Mesothelial cell of epicardium (in vitro differentiated cells): ENCODE results near the gene PRDX5. TPM values are rescaled to one million over a fixed set of nuclear protein-coding genes. Genes with fewer than 3 reads are reported as not detected.
A peak's percentile ranks its signal among the peaks of the same experiment; 100 is the strongest.

ENCODE experiments used
- DNase-seq, 2 experiments: peaks; one replicate each; pipeline ENCODE4 v3.0.0; 2021; ENCODE audit warnings: low spot score in 2 of 2; ENCODE audit not compliant: unreplicated experiment in 2 of 2
- H3K27ac Mint-ChIP-seq: 2 replicates; pipeline ENCODE4 v1.8.0; 2021; ENCODE audit warnings: mixed read lengths
- H3K27me3 Mint-ChIP-seq: 2 replicates; pipeline ENCODE4 v1.8.0; 2021; ENCODE audit warnings: low read depth, mixed read lengths
- H3K36me3 Mint-ChIP-seq: 2 replicates; pipeline ENCODE4 v1.8.0; 2021; ENCODE audit warnings: mixed read lengths
- H3K4me1 Mint-ChIP-seq: 2 replicates; pipeline ENCODE4 v1.8.0; 2021; ENCODE audit warnings: mixed read lengths
- H3K4me3 Mint-ChIP-seq: 2 replicates; pipeline ENCODE4 v1.8.0; 2021; ENCODE audit warnings: mild to moderate bottlenecking, moderate library complexity, mixed read lengths
- H3K9me3 Mint-ChIP-seq: 2 replicates; pipeline ENCODE4 v1.8.0; 2021; ENCODE audit warnings: mixed read lengths
- total RNA-seq: library from RNA; stranded (reverse); gene quantifications from 3 replicates; pipeline ENCODE4 v1.2.1, GENCODE V29; 2021
- TF ChIP-seq, protein P1 (sequence below): fragments of 200-600 bp; sonication (generic); IDR thresholded peaks from one replicate; pipeline ENCODE4 v1.5.0; 2021; ENCODE audit warnings: antibody characterized with exemption; ENCODE audit not compliant: unreplicated experiment

Gene PRDX5
- total RNA-seq, 1 donor from 2014 or later: 139 TPM

GRCh38 chr11:64337538-64338249 is 19.8 kb downstream of the PRDX5 start:
- H3K27me3 Mint-ChIP-seq: peaks cover 3% of the 10 kb centered on the region
- H3K27ac Mint-ChIP-seq: peak overlapping the region; percentile 68
- no peaks in the 10 kb centered on the region for H3K36me3 Mint-ChIP-seq
- TF ChIP-seq, protein P1, sequence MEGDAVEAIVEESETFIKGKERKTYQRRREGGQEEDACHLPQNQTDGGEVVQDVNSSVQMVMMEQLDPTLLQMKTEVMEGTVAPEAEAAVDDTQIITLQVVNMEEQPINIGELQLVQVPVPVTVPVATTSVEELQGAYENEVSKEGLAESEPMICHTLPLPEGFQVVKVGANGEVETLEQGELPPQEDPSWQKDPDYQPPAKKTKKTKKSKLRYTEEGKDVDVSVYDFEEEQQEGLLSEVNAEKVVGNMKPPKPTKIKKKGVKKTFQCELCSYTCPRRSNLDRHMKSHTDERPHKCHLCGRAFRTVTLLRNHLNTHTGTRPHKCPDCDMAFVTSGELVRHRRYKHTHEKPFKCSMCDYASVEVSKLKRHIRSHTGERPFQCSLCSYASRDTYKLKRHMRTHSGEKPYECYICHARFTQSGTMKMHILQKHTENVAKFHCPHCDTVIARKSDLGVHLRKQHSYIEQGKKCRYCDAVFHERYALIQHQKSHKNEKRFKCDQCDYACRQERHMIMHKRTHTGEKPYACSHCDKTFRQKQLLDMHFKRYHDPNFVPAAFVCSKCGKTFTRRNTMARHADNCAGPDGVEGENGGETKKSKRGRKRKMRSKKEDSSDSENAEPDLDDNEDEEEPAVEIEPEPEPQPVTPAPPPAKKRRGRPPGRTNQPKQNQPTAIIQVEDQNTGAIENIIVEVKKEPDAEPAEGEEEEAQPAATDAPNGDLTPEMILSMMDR: no peak
- no peak overlapping the region for H3K4me3 Mint-ChIP-seq
- peaks cover 18% of the 10 kb centered on the region for H3K4me1 Mint-ChIP-seq
- DNase-seq: no peak
- H3K9me3 Mint-ChIP-seq: no peaks in the 10 kb centered on the region

- TF ChIP-seq, protein P1: no peak
- Mint-ChIP-seq H3K4me1 (peaks cover 18% of the 10 kb centered on the region), H3K27ac (no peak overlapping the region), H3K36me3 (no peaks in the 10 kb centered on the region), H3K27me3 (peaks cover 3% of the 10 kb centered on the region), H3K4me3 (no peak overlapping the region), H3K9me3 (no peaks in the 10 kb centered on the region)
- no peak for DNase-seq
Observed at GRCh38 chr11:64338716-64339115, 20.8 kb downstream of the PRDX5 start.

GRCh38 chr11:64339286-64339685 is 21.4 kb downstream of the PRDX5 start:
- Mint-ChIP-seq H3K27me3 (peaks cover 3% of the 10 kb centered on the region), H3K36me3 (no peaks in the 10 kb centered on the region), H3K27ac (no peak overlapping the region), H3K4me1 (peaks cover 18% of the 10 kb centered on the region), H3K9me3 (no peaks in the 10 kb centered on the region), H3K4me3 (no peak overlapping the region)
- TF ChIP-seq, protein P1: no peak
- no peak for DNase-seq

DNA sequence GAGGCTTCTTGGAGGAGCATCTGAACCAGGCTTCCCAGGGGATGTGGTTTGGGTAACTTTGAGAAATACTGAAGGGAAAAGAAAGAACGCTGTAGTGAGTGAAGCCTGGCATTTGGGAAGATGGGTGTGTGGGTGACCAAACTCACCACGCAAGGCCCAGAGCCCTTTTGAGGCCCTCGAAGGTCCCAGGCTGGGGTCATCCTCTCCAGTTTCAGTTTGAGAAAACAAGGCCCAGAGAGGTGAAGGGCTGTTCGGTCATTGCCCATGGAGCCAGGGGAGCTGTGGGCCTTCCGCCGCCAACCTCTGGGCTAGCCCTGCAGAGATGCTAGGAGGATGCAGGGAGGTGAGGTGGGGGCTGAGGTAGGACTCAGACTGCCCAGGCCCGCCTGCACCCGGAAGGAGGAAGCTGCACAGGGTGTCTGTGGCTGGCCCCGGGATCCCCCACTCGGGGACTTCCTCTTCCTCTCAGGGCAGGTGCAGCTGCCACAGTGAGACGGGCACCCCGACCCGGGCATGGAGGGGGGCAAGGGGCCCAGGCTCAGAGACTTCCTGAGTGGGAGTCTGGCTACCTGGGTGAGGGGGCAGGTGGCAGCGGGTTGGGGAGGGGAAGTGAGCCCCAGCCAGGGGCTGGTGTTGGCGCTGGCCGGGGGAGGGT is 22.0 kb downstream of the PRDX5 start, which contains the start of gene CCDC88B:
Gene CCDC88B, plus strand, starts transcription at position 451 of the 655 bp plus-strand sequence. Its CDS starts 63 bp downstream, at position 514.
- H3K4me1 Mint-ChIP-seq: peaks cover 17% of the 10 kb centered on the region
- H3K9me3 Mint-ChIP-seq: no peaks in the 10 kb centered on the region
- no peak for DNase-seq
- no peak within 1 kb of the TSS for H3K27ac Mint-ChIP-seq
- peak within 1 kb of the TSS; percentile 63 for H3K4me3 Mint-ChIP-seq
- peaks cover 3% of the 10 kb centered on the region for H3K27me3 Mint-ChIP-seq
- TF ChIP-seq, protein P1: no peak
- no peaks in the 10 kb centered on the region for H3K36me3 Mint-ChIP-seq

DNA sequence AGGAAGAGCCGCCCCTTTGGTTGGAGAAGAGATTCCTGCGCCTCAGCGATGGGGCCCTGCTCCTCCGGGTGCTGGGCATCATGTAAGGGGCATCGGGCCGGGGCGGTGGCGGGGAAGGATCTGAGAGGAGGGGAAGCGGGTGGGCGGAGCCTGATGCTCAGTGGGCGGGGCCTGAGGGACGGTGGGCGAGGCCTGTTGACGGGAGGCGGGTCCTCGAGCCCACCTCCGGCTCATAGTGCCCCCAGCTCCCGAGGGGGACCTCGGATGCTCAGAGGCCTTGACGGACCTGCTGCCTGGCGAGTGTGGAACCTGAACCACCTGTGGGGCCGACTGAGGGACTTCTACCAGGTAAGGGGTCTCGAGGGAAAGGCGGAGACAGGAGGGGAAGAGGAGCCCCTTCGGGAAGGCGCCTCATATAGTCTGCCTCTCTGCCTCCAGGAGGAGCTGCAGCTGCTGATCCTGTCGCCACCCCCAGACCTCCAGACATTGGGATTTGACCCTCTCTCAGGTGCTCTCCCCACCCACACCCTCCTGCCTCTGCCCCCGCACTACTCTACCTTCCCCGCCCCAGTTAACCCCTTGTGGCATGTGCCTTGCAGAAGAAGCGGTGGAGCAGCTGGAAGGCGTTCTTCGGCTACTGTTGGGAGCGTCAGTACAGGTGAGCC is 22.9 kb downstream of the PRDX5 start:
- peaks cover 13% of the 10 kb centered on the region for H3K4me1 Mint-ChIP-seq
- no peaks in the 10 kb centered on the region for H3K36me3 Mint-ChIP-seq

More for the DNA sequence above, 22.9 kb downstream of the PRDX5 start:
- TF ChIP-seq, protein P1: no peak
- Mint-ChIP-seq H3K27ac (no peak overlapping the region), H3K27me3 (peaks cover 3% of the 10 kb centered on the region), H3K9me3 (no peaks in the 10 kb centered on the region), H3K4me3 (peak overlapping the region; percentile 63)
- peak in 1 of 2 experiments; percentile 74 for DNase-seq
